Astrocyte of the spinal cord (primary cell): ENCODE results near the gene OR51B2.

Experiments
- DNase-seq: peaks from one replicate; pipeline ENCODE4 v3.0.0; 2011; ENCODE audit warnings: low read depth, low spot score
- H3K4me3 ChIP-seq: 2 replicates; pipeline ENCODE4 v1.5.1; 2011; ENCODE audit warnings: low read depth, mild to moderate bottlenecking, low read length, moderate library complexity
- in situ Hi-C: cut with HindIII; loops from 2 replicates; pipeline ENCODE4 v1.10.0; 2017; ENCODE audit warnings: low sequenced_read_pairs
- TF ChIP-seq, protein P1 (sequence below): IDR thresholded peaks from 2 replicates; pipeline ENCODE4 v1.5.1; 2012; ENCODE audit warnings: low read depth, mild to moderate bottlenecking, low read length, inconsistent platforms

The OR51B2 gene

GRCh38 chr11:5288906-5289550, 35.1 kb downstream of the OR51B2 start:
- in situ Hi-C loops: no loop called here
- DNase-seq: no peak
- H3K4me3 ChIP-seq: no peak overlapping the region

GRCh38 chr11:5288108-5288905, 35.8 kb downstream of the OR51B2 start:
- no peak for DNase-seq
- TF ChIP-seq, protein P1, sequence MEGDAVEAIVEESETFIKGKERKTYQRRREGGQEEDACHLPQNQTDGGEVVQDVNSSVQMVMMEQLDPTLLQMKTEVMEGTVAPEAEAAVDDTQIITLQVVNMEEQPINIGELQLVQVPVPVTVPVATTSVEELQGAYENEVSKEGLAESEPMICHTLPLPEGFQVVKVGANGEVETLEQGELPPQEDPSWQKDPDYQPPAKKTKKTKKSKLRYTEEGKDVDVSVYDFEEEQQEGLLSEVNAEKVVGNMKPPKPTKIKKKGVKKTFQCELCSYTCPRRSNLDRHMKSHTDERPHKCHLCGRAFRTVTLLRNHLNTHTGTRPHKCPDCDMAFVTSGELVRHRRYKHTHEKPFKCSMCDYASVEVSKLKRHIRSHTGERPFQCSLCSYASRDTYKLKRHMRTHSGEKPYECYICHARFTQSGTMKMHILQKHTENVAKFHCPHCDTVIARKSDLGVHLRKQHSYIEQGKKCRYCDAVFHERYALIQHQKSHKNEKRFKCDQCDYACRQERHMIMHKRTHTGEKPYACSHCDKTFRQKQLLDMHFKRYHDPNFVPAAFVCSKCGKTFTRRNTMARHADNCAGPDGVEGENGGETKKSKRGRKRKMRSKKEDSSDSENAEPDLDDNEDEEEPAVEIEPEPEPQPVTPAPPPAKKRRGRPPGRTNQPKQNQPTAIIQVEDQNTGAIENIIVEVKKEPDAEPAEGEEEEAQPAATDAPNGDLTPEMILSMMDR: no peak

More at GRCh38 chr11:5288906-5289550, 35.1 kb downstream of the OR51B2 start:
- TF ChIP-seq, protein P1: no peak

GRCh38 chr11:5286901-5287300, 37.2 kb downstream of the OR51B2 start:
- TF ChIP-seq, protein P1: no peak
- no peak overlapping the region for H3K4me3 ChIP-seq
- in situ Hi-C loops: no loop called here
- DNase-seq: no peak

More at GRCh38 chr11:5288108-5288905, 35.8 kb downstream of the OR51B2 start:
- in situ Hi-C loops: no loop called here
- H3K4me3 ChIP-seq: no peak overlapping the region

DNA sequence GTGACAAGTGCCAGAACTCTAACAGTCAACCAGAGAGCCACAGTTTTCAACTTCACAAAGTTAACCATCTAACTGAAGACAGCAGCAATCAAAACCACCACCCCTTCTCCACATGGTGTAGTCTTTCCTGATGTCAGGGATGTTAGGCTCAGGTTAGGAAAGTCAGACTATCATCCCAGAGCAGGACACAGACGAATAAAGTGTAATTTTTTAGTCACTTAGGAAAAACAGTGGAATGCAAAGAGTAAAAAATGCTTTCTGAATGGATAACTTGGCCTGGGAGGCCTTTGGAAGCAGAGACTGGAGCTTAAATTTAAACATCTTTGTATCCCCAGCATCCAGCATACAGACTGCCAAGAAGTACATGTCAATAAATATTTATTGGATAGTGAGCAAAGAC, 37.7 kb downstream of the OR51B2 start:
- no peak overlapping the region for H3K4me3 ChIP-seq
- TF ChIP-seq, protein P1: no peak
- DNase-seq: no peak
- in situ Hi-C loops: no loop called here

DNA sequence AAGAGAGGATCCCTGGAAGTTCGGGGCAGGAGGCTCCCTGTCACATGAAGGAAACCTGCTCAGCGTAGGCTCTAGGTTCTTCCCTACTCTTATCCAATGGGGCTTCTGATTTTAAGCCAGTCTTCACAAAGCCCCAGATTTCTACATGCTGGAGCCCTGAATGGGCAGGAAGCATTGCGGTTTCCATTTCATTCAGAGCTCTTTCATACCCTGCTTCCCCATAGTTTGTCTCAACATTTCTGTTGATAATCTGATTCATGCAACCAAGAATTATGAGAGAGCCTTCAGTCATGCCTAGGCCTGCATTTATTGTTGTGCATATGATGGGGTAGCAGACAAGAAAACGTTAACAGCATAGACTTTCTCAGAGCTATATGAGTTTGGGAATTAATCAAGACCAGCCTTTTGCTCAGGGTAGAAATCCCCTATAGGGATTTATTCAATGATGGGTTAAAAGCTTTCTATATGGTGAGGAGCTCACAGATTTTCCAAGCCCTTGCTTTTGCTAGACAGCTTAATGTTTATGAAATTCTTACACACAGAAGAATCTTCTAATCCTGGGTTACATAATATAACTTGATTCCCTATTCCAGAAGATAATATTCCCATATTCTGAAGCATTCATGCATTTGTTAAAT, 38.3 kb downstream of the OR51B2 start:
- in situ Hi-C loops: no loop called here
- TF ChIP-seq, protein P1: no peak
- H3K4me3 ChIP-seq: no peak overlapping the region
- no peak for DNase-seq

DNA sequence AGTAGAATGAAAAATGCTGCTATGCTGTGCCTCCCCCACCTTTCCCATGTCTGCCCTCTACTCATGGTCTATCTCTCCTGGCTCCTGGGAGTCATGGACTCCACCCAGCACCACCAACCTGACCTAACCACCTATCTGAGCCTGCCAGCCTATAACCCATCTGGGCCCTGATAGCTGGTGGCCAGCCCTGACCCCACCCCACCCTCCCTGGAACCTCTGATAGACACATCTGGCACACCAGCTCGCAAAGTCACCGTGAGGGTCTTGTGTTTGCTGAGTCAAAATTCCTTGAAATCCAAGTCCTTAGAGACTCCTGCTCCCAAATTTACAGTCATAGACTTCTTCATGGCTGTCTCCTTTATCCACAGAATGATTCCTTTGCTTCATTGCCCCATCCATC, 39.5 kb downstream of the OR51B2 start:
- in situ Hi-C loops: no loop called here
- no peak for DNase-seq
- TF ChIP-seq, protein P1: no peak
- no peak overlapping the region for H3K4me3 ChIP-seq
